ENCODE measurements around the gene BTBD19. TPM values are rescaled to one million over a fixed set of nuclear protein-coding genes. Genes with fewer than 3 reads are reported as not detected.
A peak's percentile ranks its signal among the peaks of the same experiment; 100 is the strongest.

BTBD19 gene
- total RNA-seq, 2 experiments from 2014 or later: 16.7 to 17.2 TPM

DNA sequence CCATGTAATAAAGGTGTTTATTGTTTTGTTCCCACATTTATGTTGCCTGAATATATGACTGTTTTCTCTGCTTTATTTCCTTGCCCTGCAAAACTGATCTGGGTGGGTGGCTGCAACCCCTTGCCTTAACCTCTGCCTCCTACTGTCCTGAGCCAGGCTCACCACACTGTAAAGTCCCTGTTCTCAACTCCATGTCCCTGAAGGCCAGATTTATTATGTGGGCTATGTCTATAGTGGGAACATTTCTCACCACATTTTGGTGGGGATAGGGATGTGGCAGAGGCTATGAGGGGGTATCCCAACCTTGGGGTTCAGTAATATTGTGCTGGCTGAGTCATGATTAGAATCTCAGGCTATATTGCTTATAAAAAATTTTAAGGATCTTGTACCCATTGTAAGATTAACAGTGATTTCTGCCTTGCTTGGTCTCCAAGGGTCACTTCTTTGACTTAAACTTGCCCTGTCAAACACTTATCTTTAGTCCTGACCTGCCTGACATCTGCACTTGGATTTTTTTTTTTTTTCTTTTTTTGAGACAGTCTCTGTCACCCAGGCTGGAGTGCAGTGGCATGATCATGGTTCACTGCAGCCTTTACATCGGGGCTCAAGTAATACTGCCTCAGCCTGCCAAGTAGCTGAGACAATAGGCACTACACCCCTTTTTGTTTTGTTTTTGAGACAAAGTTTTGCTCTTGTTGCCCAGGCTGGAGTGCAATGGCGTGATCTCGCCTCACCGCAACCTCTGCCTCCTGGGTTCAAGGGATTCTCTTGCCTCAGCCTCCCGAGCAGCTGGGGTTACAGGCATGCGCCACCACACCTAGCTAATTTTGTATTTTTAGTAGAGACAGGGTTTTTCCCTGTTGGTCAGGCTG is 29.4 kb upstream of the BTBD19 start:
- Mint-ChIP-seq H3K36me3 (ENCODE audit: low read depth) (peaks cover 76% of the 10 kb centered on the region), H3K4me3 (peak overlapping the region; percentile 96), H3K27me3 (no peaks in the 10 kb centered on the region), H3K9me3 (ENCODE audit: low read depth) (no peaks in the 10 kb centered on the region), H3K27ac (peak overlapping the region; percentile 84), H3K4me1 (peaks cover 46% of the 10 kb centered on the region)
- POLR2A ChIA-PET: interaction anchor here (0.6 kb wide), 2 partner anchors 47 to 299 kb away, joined by 3 to 4 read pairs; no protein-coding TSS in a partner anchor
- intact Hi-C loops (cut with DNase I, micrococcal nuclease): loop anchor here in 1 of 2 experiments (5.0 kb wide), 2 partner anchors 713 to 743 kb away; partner anchors contain the start of genes PRDX1 and TESK2
- CTCF ChIA-PET: interaction anchor here (0.7 kb wide), 1 partner anchor 25 kb away, joined by 3 read pairs; no protein-coding TSS in a partner anchor
- no peak for DNase-seq
- no peak for ATAC-seq

DNA sequence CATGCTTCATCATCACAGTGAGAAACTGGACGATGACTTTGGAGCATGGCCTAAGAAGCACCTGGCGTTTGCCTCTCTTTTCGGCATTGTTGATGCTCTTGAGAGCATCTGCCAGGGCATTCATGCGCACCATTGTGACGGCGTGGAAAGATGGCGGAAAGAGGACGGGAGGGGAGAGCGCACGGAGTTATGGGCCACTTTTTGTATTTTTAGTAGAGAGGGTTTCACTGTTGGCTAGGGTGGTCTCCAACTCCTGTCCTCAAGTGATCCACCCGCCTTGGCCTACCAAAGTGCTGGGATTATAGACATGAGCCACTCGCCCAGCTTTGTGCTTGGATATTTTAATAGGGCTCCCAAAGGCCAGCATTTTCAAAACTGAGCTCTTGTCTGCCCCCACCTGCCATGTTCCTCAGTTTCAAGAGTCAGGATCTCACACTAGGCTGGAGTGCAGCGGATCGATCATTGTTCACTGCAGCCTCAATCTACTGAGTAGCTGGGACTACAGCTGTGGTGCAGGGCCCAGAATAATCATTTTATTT is 27.7 kb upstream of the BTBD19 start:
- intact Hi-C loops (cut with DNase I, micrococcal nuclease): no loop called here
- ChIA-PET POLR2A (interaction anchor here (0.6 to 2.1 kb wide), 6 partner anchors 9 to 59 kb away, joined by 3 to 11 read pairs (median 4); partner anchors contain the start of gene BTBD19), CTCF (interaction anchor here (0.6 to 1.0 kb wide), 5 partner anchors 10 to 1838 kb away, joined by 3 to 5 read pairs (median 3); partner anchors contain the start of genes ARMH1, PLK3 and TMEM53)
- no peak for DNase-seq
- Mint-ChIP-seq H3K4me1 (peaks cover 50% of the 10 kb centered on the region), H3K4me3 (no peak overlapping the region), H3K36me3 (ENCODE audit: low read depth) (peaks cover 70% of the 10 kb centered on the region), H3K27ac (no peak overlapping the region), H3K9me3 (ENCODE audit: low read depth) (no peaks in the 10 kb centered on the region), H3K27me3 (no peaks in the 10 kb centered on the region)
- ATAC-seq: no peak

DNA sequence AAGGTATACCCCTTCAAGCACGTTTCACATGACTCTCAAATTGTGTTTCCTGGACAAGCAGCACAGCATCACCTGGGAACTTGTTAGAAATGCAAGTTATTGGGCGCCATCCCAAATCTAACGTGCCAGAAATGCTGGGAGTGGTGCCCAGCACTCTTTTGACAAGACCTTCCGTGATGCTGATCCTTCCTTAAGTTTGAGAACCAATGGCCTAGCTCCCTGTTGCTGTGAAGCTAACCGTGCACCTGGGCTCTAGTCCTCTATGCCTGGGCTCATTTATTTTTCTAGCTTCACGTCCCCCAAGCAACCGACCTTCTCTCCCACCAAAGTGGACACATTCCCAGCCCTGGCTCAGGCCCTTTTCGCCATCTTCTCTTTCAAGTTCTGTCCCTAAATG is 24.6 kb upstream of the BTBD19 start:
- Mint-ChIP-seq H3K27me3 (no peaks in the 10 kb centered on the region), H3K4me3 (peak overlapping the region; percentile 56), H3K4me1 (peaks cover 43% of the 10 kb centered on the region), H3K9me3 (ENCODE audit: low read depth) (no peaks in the 10 kb centered on the region), H3K27ac (peak overlapping the region; percentile 27), H3K36me3 (ENCODE audit: low read depth) (peaks cover 40% of the 10 kb centered on the region)
- intact Hi-C loops (cut with DNase I, micrococcal nuclease): loop anchor here in 1 of 2 experiments (1.0 kb wide), 1 partner anchor 8 kb away; the partner anchor contains the start of gene RPS8
- ChIA-PET POLR2A (interaction anchor here (1.0 to 2.9 kb wide), 6 partner anchors 9 to 227 kb away, joined by 3 to 18 read pairs (median 8); partner anchors contain the start of genes HECTD3 and RNU5D-1), CTCF (interaction anchor here (0.9 to 3.3 kb wide), 10 partner anchors 9 to 227 kb away, joined by 3 to 13 read pairs (median 4); partner anchors contain the start of genes BTBD19, HECTD3 and RNU5D-1)
- ATAC-seq (no peak), DNase-seq (no peak)

DNA sequence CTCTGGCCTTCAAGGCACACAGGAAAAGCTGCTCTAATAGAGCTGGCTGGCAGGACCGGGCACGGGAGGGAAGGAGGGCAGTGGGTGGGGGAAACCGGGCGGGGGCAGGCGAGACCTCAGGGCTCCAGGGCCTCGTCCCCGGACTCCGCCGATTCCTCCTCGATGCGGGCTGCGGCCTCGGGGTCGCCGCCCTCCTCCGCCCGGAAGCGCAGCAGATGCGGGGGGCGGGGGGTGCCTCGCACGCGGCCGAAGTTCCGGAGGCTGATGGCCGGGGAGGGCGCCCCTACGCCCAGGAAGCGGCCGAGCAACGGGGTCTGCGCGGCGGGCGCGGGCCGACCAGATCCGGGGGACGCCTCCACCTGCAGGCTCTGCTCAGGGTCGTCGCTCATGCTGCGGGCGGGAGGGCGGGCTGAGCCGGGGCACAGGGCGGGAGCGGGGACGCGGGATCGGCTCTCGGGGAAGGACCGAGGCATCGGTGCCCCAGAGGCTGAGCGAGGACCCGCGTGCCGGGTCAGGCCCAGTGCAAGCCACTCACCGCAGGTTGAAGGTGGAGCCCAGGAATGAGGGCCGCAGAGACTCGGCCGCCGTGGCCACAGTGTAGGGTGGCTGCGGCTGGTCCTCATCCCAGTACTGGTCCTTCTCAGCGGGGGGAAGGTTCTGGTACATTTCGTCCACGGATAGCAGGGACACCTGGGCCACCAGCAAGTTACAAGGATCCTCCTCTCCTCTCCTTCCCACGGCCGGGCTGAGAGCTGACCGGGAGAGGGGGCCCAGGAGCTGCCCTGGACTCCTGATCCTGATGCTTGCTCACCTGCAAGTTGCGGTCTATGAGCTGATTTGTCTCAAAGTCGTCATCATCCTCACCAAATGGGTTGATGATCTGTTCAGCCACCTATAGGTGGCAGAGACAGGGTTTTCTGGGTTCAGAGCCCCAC is 24.0 kb upstream of the BTBD19 start:
- Mint-ChIP-seq H3K9me3 (ENCODE audit: low read depth) (no peaks in the 10 kb centered on the region), H3K4me1 (peaks cover 37% of the 10 kb centered on the region), H3K36me3 (ENCODE audit: low read depth) (peaks cover 34% of the 10 kb centered on the region), H3K27ac (peak overlapping the region; percentile 60), H3K4me3 (peak overlapping the region; percentile 56), H3K27me3 (no peaks in the 10 kb centered on the region)
- ChIA-PET POLR2A (interaction anchor here (0.5 to 2.9 kb wide), 10 partner anchors 9 to 246 kb away, joined by 3 to 18 read pairs (median 5); partner anchors contain the start of genes HECTD3, PLK3, RNU5D-1 and RPS8), CTCF (interaction anchor here (0.7 to 3.3 kb wide), 21 partner anchors 9 to 707 kb away, joined by 3 to 13 read pairs (median 4); partner anchors contain the start of genes BTBD19, HECTD3, RNU5D-1 and RPS8)
- intact Hi-C loops (cut with DNase I, micrococcal nuclease): loop anchor here (1.0 to 5.0 kb wide), 2 partner anchors 9 to 228 kb away; partner anchors contain the start of genes HECTD3 (in 1 of the 2), RPS8 (in 1 of the 2) and UROD (in 1 of the 2)
- DNase-seq (peak; percentile 50), ATAC-seq (peak; percentile 46)

DNA sequence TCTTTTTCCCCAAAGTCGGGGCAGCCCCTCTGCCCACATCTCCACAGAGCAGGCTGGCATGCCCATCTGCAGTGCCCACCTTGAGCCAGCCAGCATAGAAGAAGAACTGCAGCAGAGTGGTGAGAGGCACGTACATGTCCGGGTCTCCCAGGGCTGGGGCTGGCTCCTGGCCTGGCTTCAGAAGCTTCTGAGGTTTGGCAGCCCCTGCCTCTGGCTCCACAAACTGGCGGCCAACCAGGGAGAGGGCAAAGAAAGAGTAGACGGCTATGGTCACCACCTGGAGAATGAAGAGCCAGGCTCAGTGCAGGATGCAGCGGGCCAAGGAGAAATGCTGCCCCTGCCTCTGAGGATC is 23.3 kb upstream of the BTBD19 start:
- H3K4me1 Mint-ChIP-seq: peaks cover 37% of the 10 kb centered on the region
- H3K36me3 Mint-ChIP-seq (ENCODE audit: low read depth): peaks cover 28% of the 10 kb centered on the region
- H3K27me3 Mint-ChIP-seq: no peaks in the 10 kb centered on the region
- POLR2A ChIA-PET: interaction anchor here (1.0 to 2.9 kb wide), 8 partner anchors 10 to 226 kb away, joined by 3 to 18 read pairs (median 10); partner anchors contain the start of genes HECTD3, PLK3, RNU5D-1 and RPS8
- no peak for ATAC-seq
- no peaks in the 10 kb centered on the region for H3K9me3 Mint-ChIP-seq (ENCODE audit: low read depth)
- CTCF ChIA-PET: interaction anchor here (0.7 to 3.3 kb wide), 23 partner anchors 9 to 706 kb away, joined by 3 to 13 read pairs (median 4); partner anchors contain the start of genes BTBD19, HECTD3, RNU5D-1 and RPS8
- H3K4me3 Mint-ChIP-seq: peak overlapping the region; percentile 54
- DNase-seq: no peak
- H3K27ac Mint-ChIP-seq: peak overlapping the region; percentile 60
- intact Hi-C loops (cut with DNase I, micrococcal nuclease): loop anchor here in 1 of 2 experiments (5.0 kb wide), 1 partner anchor 227 kb away; the partner anchor contains the start of genes HECTD3 and UROD

DNA sequence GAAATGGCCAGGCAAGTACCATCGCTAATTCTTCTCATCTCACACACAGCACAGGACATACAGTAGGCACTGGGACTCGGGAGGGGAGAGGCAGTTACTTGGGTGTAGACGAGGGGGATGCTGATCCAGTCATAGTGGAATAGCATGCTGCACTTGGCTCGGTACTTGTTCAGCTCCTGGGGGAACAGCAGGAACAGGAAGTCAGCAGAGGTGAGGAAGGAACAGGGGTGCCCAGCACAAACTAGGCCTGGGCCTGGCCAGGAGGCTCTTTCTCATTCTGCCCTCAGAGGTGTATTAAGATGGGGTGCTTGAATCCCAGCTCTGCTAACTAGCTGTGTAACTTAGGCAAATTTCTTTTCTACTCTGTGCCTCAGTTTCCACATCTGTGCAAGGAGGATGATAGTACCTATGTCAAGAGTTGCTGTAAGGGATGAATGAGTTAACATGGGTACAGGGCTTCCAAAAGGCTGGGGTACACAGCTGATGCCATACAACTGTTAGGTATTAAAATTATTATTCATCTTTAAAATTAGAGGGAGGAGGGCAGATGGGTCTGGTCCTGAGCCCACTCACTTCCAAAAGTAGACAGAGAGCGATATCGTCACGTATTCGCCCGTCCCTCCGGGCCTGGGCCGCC is 22.7 kb upstream of the BTBD19 start:
- H3K4me1 Mint-ChIP-seq: peaks cover 34% of the 10 kb centered on the region
- intact Hi-C loops (cut with DNase I, micrococcal nuclease): loop anchor here (1.0 to 5.0 kb wide), 4 partner anchors 34 to 227 kb away; partner anchors contain the start of genes HECTD3 (in 1 of the 2) and UROD (in 1 of the 2)
- DNase-seq: no peak
- H3K36me3 Mint-ChIP-seq (ENCODE audit: low read depth): peaks cover 22% of the 10 kb centered on the region
- ChIA-PET POLR2A (interaction anchor here (1.3 to 3.2 kb wide), 5 partner anchors 10 to 64 kb away, joined by 13 to 29 read pairs (median 16); partner anchors contain the start of genes RNU5D-1 and RPS8), CTCF (interaction anchor here (0.7 to 3.3 kb wide), 17 partner anchors 10 to 703 kb away, joined by 3 to 13 read pairs (median 4); partner anchors contain the start of genes BTBD19, RNU5D-1 and RPS8)
- H3K4me3 Mint-ChIP-seq: peak overlapping the region; percentile 66
- H3K27me3 Mint-ChIP-seq: no peaks in the 10 kb centered on the region
- no peak for ATAC-seq
- H3K9me3 Mint-ChIP-seq (ENCODE audit: low read depth): no peaks in the 10 kb centered on the region
- peak overlapping the region; percentile 69 for H3K27ac Mint-ChIP-seq

DNA sequence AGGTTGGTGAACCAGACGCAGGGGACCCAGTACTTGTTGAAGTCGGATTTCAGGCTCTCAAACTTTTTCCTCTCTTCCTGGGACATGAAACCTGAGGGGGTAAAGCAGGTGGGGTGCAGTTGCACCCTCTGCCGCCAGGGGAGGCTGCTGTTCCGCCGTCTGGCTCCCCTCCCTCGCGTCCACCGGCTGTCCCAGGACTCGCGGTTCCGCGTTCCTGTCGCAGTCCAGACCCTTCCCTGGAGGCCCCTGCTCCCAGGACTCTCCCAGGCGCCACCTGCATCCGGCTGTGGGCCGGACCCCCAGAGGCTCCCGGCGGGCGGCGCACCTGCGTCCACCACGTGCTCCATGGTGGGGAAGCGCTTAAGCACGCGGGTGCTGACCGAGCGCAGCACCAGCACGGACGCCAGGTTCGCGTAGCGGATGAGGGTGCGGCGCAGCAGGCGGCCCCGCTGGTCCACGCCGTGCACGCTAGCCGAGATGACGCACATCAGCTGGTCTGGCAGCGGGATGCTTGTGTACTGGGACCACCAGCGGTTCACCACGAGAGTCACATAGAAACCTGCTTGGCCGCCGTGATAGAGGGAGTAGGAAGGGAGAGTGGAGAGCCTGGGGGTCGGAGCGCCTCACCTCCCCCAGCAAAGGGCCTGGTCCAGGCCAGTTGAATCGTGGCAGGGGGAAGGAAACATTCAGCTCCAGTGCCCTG is 22.0 kb upstream of the BTBD19 start:
- CTCF ChIA-PET: interaction anchor here (0.5 to 3.3 kb wide), 14 partner anchors 11 to 703 kb away, joined by 3 to 13 read pairs (median 4); partner anchors contain the start of genes BTBD19, RNU5D-1 and RPS8
- Mint-ChIP-seq H3K27me3 (no peaks in the 10 kb centered on the region), H3K27ac (peak overlapping the region; percentile 69), H3K9me3 (ENCODE audit: low read depth) (no peaks in the 10 kb centered on the region), H3K4me3 (peak overlapping the region; percentile 66), H3K36me3 (ENCODE audit: low read depth) (peaks cover 16% of the 10 kb centered on the region), H3K4me1 (peaks cover 31% of the 10 kb centered on the region)
- DNase-seq: peak; percentile 85
- intact Hi-C loops (cut with DNase I, micrococcal nuclease): loop anchor here (1.0 to 5.0 kb wide), 4 partner anchors 33 to 226 kb away; partner anchors contain the start of genes HECTD3 (in 1 of the 2) and UROD (in 1 of the 2)
- peak; percentile 73 for ATAC-seq
- POLR2A ChIA-PET: interaction anchor here (0.6 to 3.2 kb wide), 7 partner anchors 10 to 64 kb away, joined by 3 to 29 read pairs (median 5); partner anchors contain the start of genes PLK3, RNU5D-1 and RPS8

DNA sequence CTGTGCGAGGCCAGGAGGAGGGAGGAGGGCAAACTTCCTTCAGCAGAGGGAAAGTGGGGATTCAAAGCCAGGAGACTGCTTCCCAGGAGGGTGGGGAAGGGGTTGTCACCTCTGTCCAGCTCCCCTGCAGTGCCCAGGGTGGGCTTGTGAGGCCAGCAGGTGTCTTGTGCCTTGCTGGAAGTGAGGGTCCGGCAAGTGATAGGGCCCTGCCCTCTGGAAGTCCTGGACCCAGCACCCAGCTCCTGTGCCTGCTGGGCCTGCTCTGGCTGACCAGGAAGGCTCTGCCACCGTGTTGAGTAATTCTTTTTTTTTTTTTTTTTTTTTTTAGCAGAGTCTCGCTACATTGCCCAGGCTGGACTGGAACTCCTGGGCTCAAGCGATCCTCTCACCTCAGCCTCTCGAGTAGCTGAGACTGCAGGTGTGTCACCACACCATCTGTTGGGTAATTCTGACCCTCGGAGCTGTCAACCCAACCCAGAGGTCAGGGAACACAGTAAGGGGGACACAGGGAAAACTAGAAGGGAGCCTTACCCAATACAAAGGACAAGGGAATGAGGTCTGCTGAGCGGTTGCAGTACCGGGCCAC is 21.4 kb upstream of the BTBD19 start:
- CTCF ChIA-PET: interaction anchor here (0.5 to 2.3 kb wide), 5 partner anchors 11 to 56 kb away, joined by 3 to 13 read pairs (median 4); partner anchors contain the start of genes RNU5D-1 and RPS8
- H3K36me3 Mint-ChIP-seq (ENCODE audit: low read depth): peaks cover 9% of the 10 kb centered on the region
- H3K27ac Mint-ChIP-seq: peak overlapping the region; percentile 69

More for the DNA sequence above, 21.4 kb upstream of the BTBD19 start:
- ATAC-seq (no peak), DNase-seq (no peak)
- H3K27me3 Mint-ChIP-seq: no peaks in the 10 kb centered on the region
- H3K4me1 Mint-ChIP-seq: peaks cover 29% of the 10 kb centered on the region
- POLR2A ChIA-PET: interaction anchor here (0.6 to 3.2 kb wide), 7 partner anchors 10 to 65 kb away, joined by 3 to 29 read pairs (median 5); partner anchors contain the start of genes PLK3 and RPS8
- intact Hi-C loops (cut with DNase I, micrococcal nuclease): loop anchor here (1.0 to 5.0 kb wide), 4 partner anchors 32 to 225 kb away; partner anchors contain the start of genes HECTD3 (in 1 of the 2) and UROD (in 1 of the 2)
- peak overlapping the region; percentile 66 for H3K4me3 Mint-ChIP-seq
- H3K9me3 Mint-ChIP-seq (ENCODE audit: low read depth): no peaks in the 10 kb centered on the region
